HG03521 (cell line): ENCODE measurements around the gene HTR3B.
"Not testable (repeated sequence)": the region's sequence is repeated elsewhere in the genome, so short reads cannot be mapped to it uniquely, and the experiment has no call there.

ENCODE experiments used
- ATAC-seq: cut with Tn5 transposase; IDR thresholded peaks from one replicate; pipeline ENCODE4 v1.9.1; 2021; ENCODE audit warnings: mild to moderate bottlenecking, moderate library complexity; ENCODE audit not compliant: unreplicated experiment

The HTR3B gene

DNA sequence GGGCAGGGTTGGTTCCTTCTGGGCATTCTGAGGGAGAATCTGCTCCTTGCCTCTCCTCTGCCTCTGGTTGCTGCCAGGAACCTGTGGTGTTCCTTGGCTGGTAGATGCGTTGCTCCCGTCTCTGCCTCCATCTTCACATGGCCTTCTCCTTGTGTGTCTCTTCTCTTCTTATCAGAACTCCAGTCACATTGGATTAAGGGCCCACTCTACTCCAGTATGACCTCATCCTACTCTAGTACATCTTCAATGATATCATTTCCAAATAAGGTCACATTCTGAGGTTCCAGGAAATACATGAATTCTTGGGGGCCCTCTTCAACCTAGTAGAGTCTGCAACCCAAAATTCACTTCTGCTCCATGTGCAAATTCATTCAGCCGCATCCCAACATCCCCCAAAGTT, 33.3 kb downstream of the HTR3B start:
- ATAC-seq = no peak

GRCh38 chr11:113942256-113942655, 37.7 kb downstream of the HTR3B start:
- ATAC-seq = no peak

- not testable (repeated sequence) for ATAC-seq
Observed at GRCh38 chr11:113946162-113946561, 41.6 kb downstream of the HTR3B start.

DNA sequence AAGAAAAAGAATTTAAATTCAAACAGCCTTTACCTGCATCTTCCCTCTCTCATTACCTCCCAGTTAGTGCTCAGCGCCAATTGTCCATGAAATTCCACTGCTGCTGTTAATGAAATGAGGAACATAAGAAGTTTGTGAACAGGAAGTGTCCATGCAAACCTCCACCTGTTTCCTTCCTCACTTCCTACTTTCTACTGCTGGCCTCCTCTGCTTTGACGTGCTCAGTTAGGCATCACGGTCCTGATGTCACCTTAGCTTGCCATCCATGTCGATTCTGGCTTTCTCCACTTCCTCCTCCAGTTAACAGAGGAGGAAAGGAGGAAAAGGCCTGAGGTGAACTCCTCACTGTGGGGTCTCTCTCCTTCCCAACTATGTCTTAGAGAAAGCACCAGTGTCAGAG, 43.4 kb downstream of the HTR3B start:
- ATAC-seq = no peak

DNA sequence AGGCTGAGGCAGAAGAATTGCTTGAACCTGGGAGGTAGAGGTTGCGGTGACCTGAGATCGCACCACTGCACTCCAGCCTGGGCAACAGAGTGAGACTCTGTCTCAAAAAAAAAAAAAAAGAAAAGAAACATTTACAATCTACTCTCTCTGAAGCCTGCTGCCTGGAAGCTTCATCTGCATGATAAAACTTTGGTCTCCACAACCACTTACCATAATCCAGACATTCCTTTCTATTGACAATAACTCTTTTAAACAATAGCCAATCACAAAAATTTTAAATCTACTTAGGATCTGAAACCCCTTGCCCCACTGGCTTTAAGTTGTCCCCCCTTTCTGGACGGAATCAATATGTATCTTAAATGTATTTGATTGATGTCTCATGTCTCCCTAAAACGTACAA, 45.3 kb downstream of the HTR3B start:
- no peak for ATAC-seq

GRCh38 chr11:113951537-113951936, 46.9 kb downstream of the HTR3B start:
- ATAC-seq = no peak

- no peak for ATAC-seq
Observed at GRCh38 chr11:113952070-113952469, 47.5 kb downstream of the HTR3B start.

- no peak for ATAC-seq
Observed at GRCh38 chr11:113952588-113952987, 48.0 kb downstream of the HTR3B start.

GRCh38 chr11:113954235-113954634, 49.6 kb downstream of the HTR3B start:
- ATAC-seq = no peak

GRCh38 chr11:113956986-113957385, 52.4 kb downstream of the HTR3B start:
- no peak for ATAC-seq

DNA sequence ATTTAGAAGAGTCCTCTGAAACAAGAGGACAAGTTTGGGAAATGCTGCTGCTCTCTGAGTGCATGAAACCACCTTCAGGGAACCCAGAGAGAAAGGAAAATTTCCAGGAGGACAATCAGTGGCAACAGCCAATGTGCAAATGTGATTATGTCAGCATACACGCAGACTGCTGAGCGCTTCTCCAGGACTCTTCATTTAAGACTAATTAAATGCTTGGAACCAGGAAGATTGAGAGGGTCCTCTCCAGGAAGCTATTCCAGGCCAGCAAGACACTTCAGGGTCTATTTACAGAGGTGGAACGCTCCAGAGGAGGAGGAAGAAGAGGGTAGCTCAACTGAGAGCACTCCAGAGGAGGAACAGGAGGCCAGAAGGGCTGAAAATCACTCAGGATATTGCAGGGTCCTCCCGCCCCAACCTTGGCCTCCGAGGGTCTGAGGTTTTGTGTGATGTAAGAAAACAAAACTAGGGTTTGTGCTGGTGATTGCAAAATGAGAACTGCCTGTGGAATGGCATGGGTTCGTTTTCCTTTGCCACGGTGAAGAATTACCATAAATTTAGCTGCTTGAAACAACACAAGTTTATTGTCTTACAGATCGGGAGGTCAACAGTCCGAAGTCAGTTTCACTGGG, 56.2 kb downstream of the HTR3B start:
- ATAC-seq = no peak

DNA sequence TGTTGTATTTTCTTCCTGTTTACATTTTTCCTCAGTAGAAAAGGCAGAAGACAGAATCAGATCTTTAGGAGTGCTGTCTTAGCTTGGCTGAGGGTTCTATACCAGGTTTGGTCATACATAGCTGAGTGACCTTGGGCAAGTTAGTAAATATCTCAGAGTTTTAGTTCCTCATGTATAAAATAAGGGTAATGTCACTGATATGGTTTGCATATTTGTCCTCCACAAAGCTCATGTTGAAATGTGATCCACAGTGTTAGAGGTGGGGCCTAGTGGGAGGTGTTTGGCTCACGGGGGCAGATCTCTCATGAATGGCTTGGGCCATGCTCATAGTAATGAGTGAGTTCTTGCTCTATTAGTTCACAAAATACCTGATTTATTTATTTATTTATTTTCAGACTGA, 62.8 kb downstream of the HTR3B start:
- ATAC-seq = no peak

DNA sequence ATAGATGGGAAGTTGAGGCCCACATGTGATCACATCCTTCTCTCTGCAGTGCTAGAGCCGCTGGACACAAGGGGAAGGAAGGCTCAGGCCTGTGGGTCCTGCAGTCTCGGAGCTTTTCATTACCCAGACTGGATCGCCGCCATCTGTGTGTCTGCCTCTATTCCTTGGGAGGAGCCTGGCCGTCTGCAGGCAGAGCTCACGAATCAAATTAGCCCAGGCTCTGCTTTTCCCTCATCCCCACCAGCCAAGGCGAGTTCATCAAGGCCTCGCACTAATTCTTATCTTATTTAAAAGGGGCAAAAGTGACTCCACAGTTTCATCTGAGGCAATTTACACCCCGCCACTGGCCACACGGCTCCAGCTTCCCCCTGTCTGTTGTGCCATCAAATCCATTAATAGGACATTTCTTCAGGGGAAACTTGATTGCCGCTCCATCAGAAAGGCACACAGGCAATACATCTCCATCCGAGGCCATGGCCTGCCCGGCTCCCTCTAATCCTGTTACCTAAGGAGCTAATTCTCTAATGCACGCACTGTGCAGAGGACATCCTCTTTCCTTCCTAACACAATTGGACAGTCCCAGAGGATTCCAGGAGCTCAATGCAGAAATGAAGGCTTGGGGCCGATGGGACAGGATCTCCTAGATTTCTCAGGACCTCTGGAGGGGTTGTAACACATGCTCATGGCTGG, 67.1 kb downstream of the HTR3B start:
- ATAC-seq = no peak

DNA sequence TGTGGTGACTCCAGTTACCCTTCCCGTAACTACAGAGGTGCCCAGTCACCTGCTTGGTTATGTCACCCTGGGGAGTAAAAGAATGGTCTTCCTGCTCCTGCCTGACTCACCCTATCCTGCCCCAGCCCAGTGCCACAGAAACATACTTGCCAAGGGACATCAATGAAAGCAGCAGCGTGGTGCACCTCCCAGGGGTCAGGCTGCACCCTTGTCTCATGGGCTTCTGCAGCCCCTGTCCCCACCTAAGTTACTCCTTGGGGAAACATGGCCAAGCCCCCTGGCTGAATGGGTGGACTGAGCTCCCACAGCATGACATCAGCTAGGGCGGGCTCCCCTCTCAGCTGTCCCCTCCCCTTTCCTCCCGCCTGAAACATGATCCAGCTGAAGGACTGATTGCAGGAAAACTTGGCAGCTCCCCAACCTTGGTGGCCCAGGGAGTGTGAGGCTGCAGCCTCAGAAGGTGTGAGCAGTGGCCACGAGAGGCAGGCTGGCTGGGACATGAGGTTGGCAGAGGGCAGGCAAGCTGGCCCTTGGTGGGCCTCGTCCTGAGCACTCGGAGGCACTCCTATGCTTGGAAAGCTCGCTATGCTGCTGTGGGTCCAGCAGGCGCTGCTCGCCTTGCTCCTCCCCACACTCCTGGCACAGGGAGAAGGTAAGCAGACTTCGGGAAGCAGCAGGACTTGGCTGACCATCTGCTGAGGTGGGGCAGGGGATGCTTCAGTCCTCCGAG, 70.3 kb downstream of the HTR3B start, which contains the start of gene HTR3A:
HTR3A (plus strand) TSS at position 368 of the 730 bp plus-strand sequence; CDS start at position 586, 218 bp downstream.
- ATAC-seq = no peak

DNA sequence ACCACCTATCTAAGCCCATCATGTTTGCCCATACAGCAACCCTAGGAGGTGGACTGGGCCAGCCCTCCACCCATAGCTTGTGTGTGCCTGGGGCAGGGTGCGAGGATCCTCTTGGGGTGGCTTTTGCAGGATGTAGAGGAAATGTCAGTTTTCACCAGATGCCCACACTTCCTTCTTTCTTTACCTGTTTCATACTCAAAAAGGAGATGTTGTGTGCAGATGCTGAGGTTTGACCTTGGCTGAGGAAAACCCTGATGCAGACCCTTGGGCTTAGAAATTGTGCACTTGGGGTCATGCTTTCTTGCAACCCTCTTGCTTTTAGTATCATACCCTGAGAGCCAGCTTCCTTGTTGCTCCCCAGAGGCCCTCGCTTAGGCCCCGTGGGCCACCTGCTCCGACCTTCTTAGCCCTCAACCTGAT, 72.5 kb downstream of the HTR3B start:
- ATAC-seq = no peak

GRCh38 chr11:113977701-113978100, 73.1 kb downstream of the HTR3B start:
- ATAC-seq = no peak

DNA sequence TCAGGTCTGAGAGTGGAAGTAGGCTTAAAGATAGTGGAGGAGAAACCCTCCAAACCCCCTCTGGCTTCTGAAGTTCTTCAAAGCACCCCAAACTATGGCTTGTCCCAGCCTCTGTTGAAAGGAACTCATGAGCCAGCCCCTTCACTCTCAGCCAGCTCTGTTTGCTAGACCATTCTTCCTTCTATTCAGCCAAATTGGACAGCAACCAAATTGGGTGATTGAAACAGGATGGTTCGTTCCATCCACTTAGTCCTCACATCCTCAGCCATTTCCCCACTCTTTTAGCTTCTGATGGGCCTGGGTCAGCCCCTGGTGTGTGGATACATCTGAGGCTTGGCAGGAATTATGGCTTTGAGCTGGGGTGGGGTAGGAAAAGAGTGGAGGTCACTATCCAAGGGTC, 74.8 kb downstream of the HTR3B start:
- no peak for ATAC-seq

DNA sequence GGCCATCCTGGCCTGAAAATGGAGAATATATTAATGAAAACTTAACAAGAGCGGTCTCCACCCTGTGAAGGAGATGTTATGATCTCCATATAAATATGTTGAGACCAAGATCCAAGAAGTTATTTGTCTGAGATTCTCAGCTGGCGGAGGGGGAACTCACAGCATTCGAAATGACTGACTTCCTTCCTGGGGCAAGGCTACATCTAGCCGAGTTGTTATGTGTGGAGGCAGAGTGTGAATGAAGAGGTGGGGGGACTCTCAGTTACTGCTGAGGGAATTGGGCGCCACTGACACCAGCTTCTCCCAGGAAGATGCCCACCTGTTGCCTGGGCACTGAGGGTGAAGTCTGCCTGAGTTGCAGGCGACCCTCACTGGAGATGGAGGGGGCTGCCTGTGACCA, 76.2 kb downstream of the HTR3B start:
- no peak for ATAC-seq

DNA sequence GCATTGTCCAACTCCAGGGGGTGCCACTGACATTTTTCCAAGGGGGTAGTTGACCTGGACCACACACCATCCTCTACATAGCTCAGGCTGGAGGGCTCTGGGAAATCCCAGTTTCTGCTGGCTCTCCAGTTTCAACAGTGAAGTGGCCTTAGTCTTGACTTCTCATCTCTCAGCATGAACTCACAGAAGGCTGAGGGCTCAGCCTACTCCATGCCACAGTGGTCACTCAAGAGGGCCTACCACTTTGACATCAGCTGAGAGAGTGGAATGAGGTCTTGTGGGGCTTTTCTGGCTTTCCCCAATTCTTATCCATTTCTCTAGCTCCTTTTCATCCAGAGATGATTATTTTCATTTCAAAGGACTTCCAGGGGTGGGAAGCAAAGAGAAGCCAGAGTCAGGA, 77.7 kb downstream of the HTR3B start:
- no peak for ATAC-seq

DNA sequence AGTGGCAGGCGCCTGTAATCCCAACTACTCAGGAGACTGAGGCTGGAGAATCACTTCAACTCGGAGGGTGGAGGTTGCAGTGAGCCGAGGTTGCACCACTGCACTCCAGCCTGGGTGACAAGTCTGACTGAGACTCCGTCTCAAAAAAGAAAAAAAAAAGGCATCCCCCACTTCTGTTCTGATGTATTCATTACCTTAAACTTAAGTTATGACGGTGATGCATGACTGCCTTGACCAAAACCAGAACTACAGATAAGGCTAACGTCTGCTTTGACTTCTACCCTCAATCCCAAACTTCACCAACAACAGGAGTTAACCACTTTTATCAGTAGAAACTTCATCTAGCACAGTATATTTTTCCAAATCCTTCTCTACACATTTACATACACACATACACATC, 80.2 kb downstream of the HTR3B start:
- ATAC-seq = no peak

GRCh38 chr11:113985906-113986305, 81.3 kb downstream of the HTR3B start:
- ATAC-seq = no peak
